BLaER1 (cell line): ENCODE measurements around the gene SLC35F4.
"Not testable (repeated sequence)": the region's sequence is repeated elsewhere in the genome, so short reads cannot be mapped to it uniquely, and the experiment has no call there.

ENCODE experiments used
- H3K27ac ChIP-seq: shearing (Covaris generic); formaldehyde crosslinking; 2 replicates; pipeline ENCODE4 v1.8.1; 2022
- H3K27me3 ChIP-seq: shearing (Covaris generic); formaldehyde crosslinking; 2 replicates; pipeline ENCODE4 v1.8.1; 2022
- H3K36me3 ChIP-seq: shearing (Covaris generic); formaldehyde crosslinking; 2 replicates; pipeline ENCODE4 v1.8.1; 2022
- H3K4me1 ChIP-seq: shearing (Covaris generic); formaldehyde crosslinking; 2 replicates; pipeline ENCODE4 v1.8.1; 2022
- H3K4me2 ChIP-seq: shearing (Covaris generic); formaldehyde crosslinking; 2 replicates; pipeline ENCODE4 v1.8.1; 2022
- H3K4me3 ChIP-seq: shearing (Covaris generic); formaldehyde crosslinking; 2 replicates; pipeline ENCODE4 v1.8.1; 2022
- H3K9ac ChIP-seq: shearing (Covaris generic); formaldehyde crosslinking; 2 replicates; pipeline ENCODE4 v1.8.1; 2022
- H3K9me3 ChIP-seq: shearing (Covaris generic); formaldehyde crosslinking; 2 replicates; pipeline ENCODE4 v1.8.1; 2022
- H4K20me1 ChIP-seq: shearing (Covaris generic); formaldehyde crosslinking; 2 replicates; pipeline ENCODE4 v1.8.1; 2022
- Cebpa-rat ChIP-seq: shearing (Covaris generic); IDR thresholded peaks from 2 replicates; pipeline ENCODE4 v1.8.1; 2022

SLC35F4 gene

GRCh38 chr14:57736391-57736790, 129.5 kb downstream of the SLC35F4 start:
- Histone ChIP-seq H3K4me1 (no peaks in the 10 kb centered on the region), H3K27ac (no peak overlapping the region), H3K9me3 (no peaks in the 10 kb centered on the region), H3K27me3 (no peaks in the 10 kb centered on the region), H3K4me3 (no peak overlapping the region), H3K9ac (no peak overlapping the region), H4K20me1 (no peaks in the 10 kb centered on the region), H3K36me3 (no peaks in the 10 kb centered on the region), H3K4me2 (no peak overlapping the region)
- TF ChIP-seq Cebpa-rat: no peak

GRCh38 chr14:57735276-57735675, 130.6 kb downstream of the SLC35F4 start:
- Histone ChIP-seq H3K4me3 (no peak overlapping the region), H3K27me3 (no peaks in the 10 kb centered on the region), H3K9me3 (no peaks in the 10 kb centered on the region), H3K4me2 (no peak overlapping the region), H3K27ac (no peak overlapping the region), H4K20me1 (no peaks in the 10 kb centered on the region), H3K36me3 (no peaks in the 10 kb centered on the region), H3K4me1 (no peaks in the 10 kb centered on the region), H3K9ac (no peak overlapping the region)
- no peak for TF ChIP-seq Cebpa-rat

GRCh38 chr14:57732463-57733285, 133.2 kb downstream of the SLC35F4 start:
- H3K9ac ChIP-seq: no peak overlapping the region
- H3K27me3 ChIP-seq: no peaks in the 10 kb centered on the region
- H4K20me1 ChIP-seq: no peaks in the 10 kb centered on the region
- H3K4me1 ChIP-seq: no peaks in the 10 kb centered on the region
- no peak overlapping the region for H3K4me3 ChIP-seq
- no peaks in the 10 kb centered on the region for H3K9me3 ChIP-seq
- no peak overlapping the region for H3K4me2 ChIP-seq
- no peak for TF ChIP-seq Cebpa-rat
- no peaks in the 10 kb centered on the region for H3K36me3 ChIP-seq
- H3K27ac ChIP-seq: no peak overlapping the region

GRCh38 chr14:57729208-57730187, 136.4 kb downstream of the SLC35F4 start:
- Histone ChIP-seq H4K20me1 (no peaks in the 10 kb centered on the region), H3K27ac (no peak overlapping the region), H3K9me3 (no peaks in the 10 kb centered on the region), H3K9ac (no peak overlapping the region), H3K36me3 (no peaks in the 10 kb centered on the region), H3K27me3 (no peaks in the 10 kb centered on the region), H3K4me3 (no peak overlapping the region), H3K4me2 (no peak overlapping the region), H3K4me1 (no peaks in the 10 kb centered on the region)
- no peak for TF ChIP-seq Cebpa-rat

- Histone ChIP-seq H4K20me1 (no peaks in the 10 kb centered on the region), H3K36me3 (no peaks in the 10 kb centered on the region), H3K4me1 (no peaks in the 10 kb centered on the region), H3K4me3 (no peak overlapping the region), H3K9ac (no peak overlapping the region), H3K27ac (no peak overlapping the region), H3K9me3 (no peaks in the 10 kb centered on the region), H3K4me2 (no peak overlapping the region), H3K27me3 (no peaks in the 10 kb centered on the region)
- no peak for TF ChIP-seq Cebpa-rat
Measured at GRCh38 chr14:57725399-57726077, 140.4 kb downstream of the SLC35F4 start.

GRCh38 chr14:57722141-57722540, 143.8 kb downstream of the SLC35F4 start:
- not testable (repeated sequence) for H3K9me3 ChIP-seq, H3K36me3 ChIP-seq, H3K4me3 ChIP-seq, H3K4me2 ChIP-seq, H3K27me3 ChIP-seq, H3K4me1 ChIP-seq, H4K20me1 ChIP-seq, H3K27ac ChIP-seq, H3K9ac ChIP-seq

GRCh38 chr14:57714487-57714931, 151.4 kb downstream of the SLC35F4 start:
- Histone ChIP-seq H3K4me3 (no peak overlapping the region), H3K4me2 (no peak overlapping the region)

GRCh38 chr14:57712698-57713097, 153.2 kb downstream of the SLC35F4 start:
- H3K4me2 ChIP-seq: no peak overlapping the region
- no peaks in the 10 kb centered on the region for H3K4me1 ChIP-seq

More at GRCh38 chr14:57714487-57714931, 151.4 kb downstream of the SLC35F4 start:
- Histone ChIP-seq H3K9me3 (peaks cover 20% of the 10 kb centered on the region), H3K27ac (no peak overlapping the region), H3K4me1 (no peaks in the 10 kb centered on the region), H4K20me1 (no peaks in the 10 kb centered on the region), H3K36me3 (no peaks in the 10 kb centered on the region), H3K9ac (no peak overlapping the region), H3K27me3 (no peaks in the 10 kb centered on the region)
- TF ChIP-seq Cebpa-rat: no peak

GRCh38 chr14:57712102-57712501, 153.8 kb downstream of the SLC35F4 start:
- Histone ChIP-seq H3K36me3 (no peaks in the 10 kb centered on the region), H4K20me1 (no peaks in the 10 kb centered on the region), H3K4me2 (no peak overlapping the region), H3K27me3 (no peaks in the 10 kb centered on the region), H3K4me3 (no peak overlapping the region), H3K9me3 (peaks cover 21% of the 10 kb centered on the region), H3K4me1 (no peaks in the 10 kb centered on the region), H3K9ac (no peak overlapping the region), H3K27ac (no peak overlapping the region)
- no peak for TF ChIP-seq Cebpa-rat

More at GRCh38 chr14:57712698-57713097, 153.2 kb downstream of the SLC35F4 start:
- Histone ChIP-seq H3K4me3 (no peak overlapping the region), H3K9ac (no peak overlapping the region), H3K9me3 (peaks cover 21% of the 10 kb centered on the region), H4K20me1 (no peaks in the 10 kb centered on the region), H3K27me3 (no peaks in the 10 kb centered on the region), H3K36me3 (no peaks in the 10 kb centered on the region), H3K27ac (no peak overlapping the region)
- no peak for TF ChIP-seq Cebpa-rat
